Stimulated activated CD8-positive, alpha-beta memory T cell treated with anti-CD3 and anti-CD28 coated beads, Interleukin-4, amount 100 ng/mL, for 4 hours (primary cell): ENCODE data around the gene PRR20C.
"Not testable (repeated sequence)": the region's sequence is repeated elsewhere in the genome, so short reads cannot be mapped to it uniquely, and the experiment has no call there.

ENCODE experiments used
- DNase-seq, 2 donors: peaks; one replicate each; pipeline ENCODE4 v3.0.0-alpha.2; 2020; ENCODE audit warnings: low read depth in 2 of 2, low spot score in 1 of 2

Gene PRR20C

GRCh38 chr13:57153761-57154160 is at the start of gene PRR20C:
Gene PRR20C, plus strand, starts transcription at chr13:57154061. Its CDS starts 387 bp downstream, at chr13:57154448.
- not testable (repeated sequence) for DNase-seq

GRCh38 chr13:57114945-57115344 is 38.9 kb upstream of the PRR20C start:
- DNase-seq = no peak

GRCh38 chr13:57123681-57124080 is 30.2 kb upstream of the PRR20C start:
- DNase-seq = no peak

GRCh38 chr13:57128909-57129308 is 25.0 kb upstream of the PRR20C start:
- no peak for DNase-seq

- no peak for DNase-seq
Measured at GRCh38 chr13:57136093-57136492, 17.8 kb upstream of the PRR20C start.

- no peak for DNase-seq
Measured at GRCh38 chr13:57137585-57137984, 16.3 kb upstream of the PRR20C start.

- no peak for DNase-seq
Measured at GRCh38 chr13:57138988-57139387, 14.9 kb upstream of the PRR20C start.

GRCh38 chr13:57139781-57140180 is 14.1 kb upstream of the PRR20C start:
- DNase-seq = not testable (repeated sequence)

- DNase-seq = not testable (repeated sequence)
Measured at GRCh38 chr13:57140235-57140968, 13.5 kb upstream of the PRR20C start, which contains the start of gene PRR20A. Gene PRR20A, plus strand, starts transcription at chr13:57140918. Its CDS starts 387 bp downstream, at chr13:57141305.

- not testable (repeated sequence) for DNase-seq
Measured at GRCh38 chr13:57147188-57147587, 6.7 kb upstream of the PRR20C start, which contains the start of gene PRR20B. Gene PRR20B, plus strand, starts transcription at chr13:57147488. Its CDS starts 387 bp downstream, at chr13:57147875.

- DNase-seq = not testable (repeated sequence)
Measured at GRCh38 chr13:57148106-57148505, 5.8 kb upstream of the PRR20C start.

GRCh38 chr13:57160332-57160731 is 6.5 kb downstream of the PRR20C start, which contains the start of gene PRR20D:
Gene PRR20D, plus strand, starts transcription at chr13:57160632. Its CDS starts 387 bp downstream, at chr13:57161019.
- not testable (repeated sequence) for DNase-seq

- DNase-seq = not testable (repeated sequence)
Measured at GRCh38 chr13:57166897-57167296, 13.0 kb downstream of the PRR20C start, which contains the start of gene PRR20E. Gene PRR20E, plus strand, starts transcription at chr13:57167197. Its CDS starts 387 bp downstream, at chr13:57167584.

GRCh38 chr13:57191667-57192066 is 37.8 kb downstream of the PRR20C start:
- no peak for DNase-seq
